SK-N-SH treated with all-trans-retinoic acid at 6 μM for 48 hours (cell line): ENCODE data around the gene C11orf21.

Experiments used
- ATAC-seq: fragments of 200-7000 bp; cut with Tn5 transposase; 3 replicates; pipeline ENCODE4 v1.9.1; 2020; ENCODE audit warnings: mild to moderate bottlenecking, moderate library complexity
- BACH2 ChIP-seq: fragments of 250-450 bp; sonication (Bioruptor Pico); IDR thresholded peaks from 2 replicates; pipeline ENCODE4 v1.9.0; 2021; ENCODE audit warnings: mild to moderate bottlenecking, borderline replicate concordance
- CSDC2 ChIP-seq: fragments of 250-450 bp; sonication (Bioruptor Pico); IDR thresholded peaks from 2 replicates; pipeline ENCODE4 v1.5.0; 2020; ENCODE audit warnings: mild to moderate bottlenecking, moderate library complexity
- CSRNP3 ChIP-seq: fragments of 250-450 bp; sonication (Bioruptor Pico); IDR thresholded peaks from 2 replicates; pipeline ENCODE4 v1.5.1; 2021; ENCODE audit warnings: mild to moderate bottlenecking, moderate library complexity
- GLIS3 ChIP-seq: fragments of 250-450 bp; sonication (Bioruptor Pico); IDR thresholded peaks from 2 replicates; pipeline ENCODE4 v1.5.0; 2020; ENCODE audit warnings: mild to moderate bottlenecking, moderate library complexity
- ISL1 ChIP-seq: fragments of 250-450 bp; sonication (Bioruptor Pico); IDR thresholded peaks from 2 replicates; pipeline ENCODE4 v2.1.2; 2022; ENCODE audit warnings: mild to moderate bottlenecking, moderate library complexity
- OSR1 ChIP-seq: fragments of 250-450 bp; sonication (Bioruptor Pico); IDR thresholded peaks from 2 replicates; pipeline ENCODE4 v1.8.0; 2022; ENCODE audit warnings: moderate library complexity, mild to moderate bottlenecking, inconsistent platforms
- PATZ1 ChIP-seq: fragments of 250-450 bp; sonication (Bioruptor Pico); IDR thresholded peaks from 2 replicates; pipeline ENCODE4 v1.8.0; 2020; ENCODE audit warnings: mild to moderate bottlenecking, moderate library complexity, borderline replicate concordance
- PPARA ChIP-seq: fragments of 250-450 bp; sonication (Bioruptor Pico); IDR thresholded peaks from 2 replicates; pipeline ENCODE4 v1.5.0; 2020; ENCODE audit warnings: mild to moderate bottlenecking, borderline replicate concordance
- RARB ChIP-seq: fragments of 250-450 bp; sonication (Bioruptor Pico); IDR thresholded peaks from 2 replicates; pipeline ENCODE4 v1.8.0; 2021; ENCODE audit warnings: mild to moderate bottlenecking, moderate library complexity
- TCF4 ChIP-seq: fragments of 250-450 bp; sonication (Bioruptor Pico); IDR thresholded peaks from 2 replicates; pipeline ENCODE4 v1.8.0; 2021; ENCODE audit warnings: mild to moderate bottlenecking, moderate library complexity, borderline replicate concordance
- TOX ChIP-seq: fragments of 250-450 bp; sonication (Bioruptor Pico); IDR thresholded peaks from 2 replicates; pipeline ENCODE4 v1.8.0; 2021; ENCODE audit warnings: mild to moderate bottlenecking, moderate library complexity, borderline replicate concordance
- TSHZ2 ChIP-seq: fragments of 250-450 bp; sonication (Bioruptor Pico); IDR thresholded peaks from 2 replicates; pipeline ENCODE4 v1.5.0; 2020; ENCODE audit warnings: mild to moderate bottlenecking, moderate library complexity
- ZC3H10 ChIP-seq: fragments of 250-450 bp; sonication (Bioruptor Pico); IDR thresholded peaks from 2 replicates; pipeline ENCODE4 v1.5.1; 2021; ENCODE audit warnings: mild to moderate bottlenecking, moderate library complexity
- ZFP3 ChIP-seq: fragments of 250-450 bp; sonication (Bioruptor Pico); IDR thresholded peaks from 2 replicates; pipeline ENCODE4 v1.5.0; 2020; ENCODE audit warnings: mild to moderate bottlenecking, moderate library complexity
- ZFP30 ChIP-seq: fragments of 450-650 bp; formaldehyde crosslinking; IDR thresholded peaks from 2 replicates; pipeline ENCODE4 v1.5.0; 2022; ENCODE audit warnings: mild to moderate bottlenecking, moderate library complexity
- ZNF565 ChIP-seq: fragments of 450-650 bp; formaldehyde crosslinking; conservative IDR thresholded peaks from 2 replicates; pipeline ENCODE4 v1.5.0; 2020; ENCODE audit warnings: low read depth, mild to moderate bottlenecking, moderate library complexity
- ZNF70 ChIP-seq: fragments of 450-650 bp; formaldehyde crosslinking; IDR thresholded peaks from 2 replicates; pipeline ENCODE4 v1.5.0; 2020; ENCODE audit warnings: mild to moderate bottlenecking, moderate library complexity
- ZNF8 ChIP-seq: fragments of 450-650 bp; formaldehyde crosslinking; IDR thresholded peaks from 2 replicates; pipeline ENCODE4 v1.5.0; 2020; ENCODE audit warnings: mild to moderate bottlenecking, moderate library complexity
- TF ChIP-seq, protein P1 (sequence below): fragments of 250-450 bp; sonication (Bioruptor Pico); IDR thresholded peaks from 2 replicates; pipeline ENCODE4 v1.8.0; 2021; ENCODE audit warnings: low read depth, mild to moderate bottlenecking, moderate library complexity, borderline replicate concordance
- TF ChIP-seq, protein P2 (sequence below): fragments of 250-450 bp; sonication (Bioruptor Pico); IDR thresholded peaks from 2 replicates; pipeline ENCODE4 v1.5.1; 2020; ENCODE audit warnings: low read depth, mild to moderate bottlenecking, moderate library complexity

The C11orf21 gene

DNA sequence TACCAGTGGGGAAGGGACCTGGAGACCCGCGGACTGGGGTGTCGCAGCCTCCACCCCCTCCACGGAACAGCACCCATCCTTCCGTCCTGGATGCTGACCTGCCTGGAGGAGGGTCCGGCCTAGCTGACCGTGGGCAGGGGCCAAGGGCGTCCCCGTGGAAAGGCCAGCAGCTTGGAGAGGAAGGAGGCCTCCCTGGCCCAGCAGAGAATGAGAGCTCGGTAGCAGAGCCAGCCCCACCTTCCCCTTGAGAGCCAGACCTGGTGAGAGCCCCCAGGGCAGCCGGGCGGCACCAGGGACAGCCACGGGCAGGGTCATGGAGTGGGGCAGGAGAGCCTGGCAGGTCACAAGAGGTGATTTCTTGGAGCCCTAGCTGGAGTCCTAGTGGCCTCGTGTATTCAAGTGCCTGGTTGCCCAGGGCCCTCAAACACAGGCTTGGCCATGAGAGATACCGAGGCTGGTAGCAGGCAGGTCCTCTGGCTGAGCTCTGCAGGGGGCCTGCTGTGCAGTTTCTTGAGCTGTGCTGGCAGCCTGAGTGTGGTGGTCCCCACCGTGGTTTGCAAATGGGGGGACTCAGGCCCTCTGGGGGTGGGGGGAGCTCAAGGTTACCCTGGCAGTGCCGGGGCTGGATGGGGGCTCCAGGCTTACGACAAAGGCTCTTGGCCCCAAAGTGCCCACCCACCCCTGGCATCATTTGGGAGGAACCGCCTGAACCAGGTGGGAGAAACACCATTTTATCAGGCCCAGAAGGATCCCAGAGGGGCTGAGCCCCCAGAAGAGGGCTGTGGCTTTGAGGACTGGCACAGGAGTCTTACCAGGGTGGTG lies 7.7 kb upstream of the C11orf21 start:
- no peak for TF ChIP-seq TSHZ2 (CRISPR knock-in tag)
- no peak for TF ChIP-seq PPARA (CRISPR knock-in tag)
- TF ChIP-seq, protein P1, sequence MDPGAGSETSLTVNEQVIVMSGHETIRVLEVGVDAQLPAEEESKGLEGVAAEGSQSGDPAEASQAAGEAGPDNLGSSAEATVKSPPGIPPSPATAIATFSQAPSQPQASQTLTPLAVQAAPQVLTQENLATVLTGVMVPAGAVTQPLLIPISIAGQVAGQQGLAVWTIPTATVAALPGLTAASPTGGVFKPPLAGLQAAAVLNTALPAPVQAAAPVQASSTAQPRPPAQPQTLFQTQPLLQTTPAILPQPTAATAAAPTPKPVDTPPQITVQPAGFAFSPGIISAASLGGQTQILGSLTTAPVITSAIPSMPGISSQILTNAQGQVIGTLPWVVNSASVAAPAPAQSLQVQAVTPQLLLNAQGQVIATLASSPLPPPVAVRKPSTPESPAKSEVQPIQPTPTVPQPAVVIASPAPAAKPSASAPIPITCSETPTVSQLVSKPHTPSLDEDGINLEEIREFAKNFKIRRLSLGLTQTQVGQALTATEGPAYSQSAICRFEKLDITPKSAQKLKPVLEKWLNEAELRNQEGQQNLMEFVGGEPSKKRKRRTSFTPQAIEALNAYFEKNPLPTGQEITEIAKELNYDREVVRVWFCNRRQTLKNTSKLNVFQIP (CRISPR knock-in tag), result no peak
- TF ChIP-seq PATZ1 (CRISPR knock-in tag), result no peak
- no peak for ATAC-seq

DNA sequence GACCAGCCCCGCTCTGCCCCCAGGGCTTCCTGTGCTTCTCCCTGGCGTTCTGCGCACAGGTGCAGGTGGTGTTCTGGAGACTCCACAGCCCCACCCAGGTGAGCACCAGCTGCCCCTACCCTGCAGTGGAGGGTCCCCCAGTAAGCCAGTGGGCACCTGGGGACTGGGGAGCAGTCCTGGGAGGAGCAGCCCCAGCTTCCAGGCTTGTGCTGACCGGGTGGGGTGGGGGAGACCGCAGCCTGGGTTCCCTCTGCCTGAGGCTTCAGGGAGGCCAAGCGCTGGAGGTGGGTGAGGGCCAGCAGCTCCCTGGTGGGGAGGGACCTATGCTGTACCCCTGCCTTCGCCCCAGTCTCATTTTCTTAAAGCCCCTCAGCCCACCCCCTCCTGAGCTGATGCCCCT lies 7.0 kb upstream of the C11orf21 start:
- no peak for ATAC-seq
- TF ChIP-seq OSR1 (CRISPR knock-in tag), result no peak
- TF ChIP-seq TOX (CRISPR knock-in tag), result no peak
- no peak for TF ChIP-seq CSDC2 (CRISPR knock-in tag)
- no peak for TF ChIP-seq RARB (CRISPR knock-in tag)
- TF ChIP-seq ZNF70 (CRISPR knock-in tag), result no peak
- TF ChIP-seq ZNF8, result no peak
- no peak for TF ChIP-seq CSRNP3
- TF ChIP-seq PATZ1 (CRISPR knock-in tag), result no peak
- TF ChIP-seq ZNF565, result no peak
- no peak for TF ChIP-seq PPARA (CRISPR knock-in tag)
- TF ChIP-seq ISL1, result no peak

DNA sequence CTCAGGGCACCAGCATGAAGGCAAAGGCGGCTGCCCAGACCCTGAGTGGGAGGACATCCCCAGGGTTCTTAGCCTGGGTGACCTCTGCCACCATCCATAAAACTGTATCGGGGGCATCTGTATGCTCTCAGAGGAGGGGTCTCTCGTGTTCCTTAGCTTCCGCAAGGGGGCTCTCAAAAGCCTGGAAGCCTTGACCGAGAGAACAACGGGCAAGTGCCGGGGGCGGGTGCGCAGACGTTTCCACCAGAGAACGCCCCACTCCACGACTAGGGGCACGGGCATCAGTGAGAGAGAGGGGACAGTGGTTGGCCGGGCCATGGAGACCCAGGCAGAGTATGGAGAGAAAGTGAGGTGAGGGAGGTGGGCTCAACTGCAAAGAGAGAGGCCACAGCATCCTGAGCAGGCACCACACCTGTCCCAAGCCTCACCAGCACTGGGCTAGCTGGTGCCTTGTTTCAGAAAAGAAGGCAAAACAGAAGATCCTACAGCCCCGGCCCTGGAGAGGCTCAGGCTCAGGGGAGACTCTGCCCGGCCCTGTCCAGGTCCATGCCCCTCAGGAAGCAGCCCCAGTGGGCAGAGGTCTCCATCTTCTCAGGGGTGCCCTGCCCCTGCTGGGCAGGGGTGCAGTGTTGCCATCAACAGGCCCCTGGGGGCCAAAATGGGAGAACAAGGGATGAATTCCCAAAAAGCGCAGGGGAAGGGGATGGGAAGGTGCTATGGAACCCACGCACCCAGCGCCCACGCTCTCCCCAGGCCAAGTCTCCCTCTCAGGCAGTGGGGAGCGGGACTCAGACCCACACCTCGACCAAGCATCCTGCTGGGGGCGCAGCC lies 6.0 kb upstream of the C11orf21 start:
- no peak for ATAC-seq
- TF ChIP-seq ZNF565 (no peak), GLIS3 (CRISPR knock-in tag) (no peak), ZC3H10 (no peak), TCF4 (CRISPR knock-in tag) (no peak), TOX (CRISPR knock-in tag) (no peak), OSR1 (CRISPR knock-in tag) (no peak), ZFP30 (CRISPR knock-in tag) (no peak), PPARA (CRISPR knock-in tag) (no peak), BACH2 (CRISPR knock-in tag) (no peak), ZFP3 (CRISPR knock-in tag) (no peak)
- TF ChIP-seq, protein P2, sequence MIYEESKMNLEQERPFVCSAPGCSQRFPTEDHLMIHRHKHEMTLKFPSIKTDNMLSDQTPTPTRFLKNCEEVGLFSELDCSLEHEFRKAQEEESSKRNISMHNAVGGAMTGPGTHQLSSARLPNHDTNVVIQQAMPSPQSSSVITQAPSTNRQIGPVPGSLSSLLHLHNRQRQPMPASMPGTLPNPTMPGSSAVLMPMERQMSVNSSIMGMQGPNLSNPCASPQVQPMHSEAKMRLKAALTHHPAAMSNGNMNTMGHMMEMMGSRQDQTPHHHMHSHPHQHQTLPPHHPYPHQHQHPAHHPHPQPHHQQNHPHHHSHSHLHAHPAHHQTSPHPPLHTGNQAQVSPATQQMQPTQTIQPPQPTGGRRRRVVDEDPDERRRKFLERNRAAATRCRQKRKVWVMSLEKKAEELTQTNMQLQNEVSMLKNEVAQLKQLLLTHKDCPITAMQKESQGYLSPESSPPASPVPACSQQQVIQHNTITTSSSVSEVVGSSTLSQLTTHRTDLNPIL, result no peak
- TF ChIP-seq, protein P1 (CRISPR knock-in tag), result no peak
